Prostate gland (tissue), 2 donors: Measurements from ENCODE around the gene HLTF.

Experiments
- CTCF ChIP-seq, 4 experiments: fragments of 200-600 bp in 2 of 4; fragments of 450-650 bp in 2 of 4; sonication (generic) in 2 of 4; IDR thresholded peaks; 1 replicate in 3 of 4; 2 replicates in 1 of 4; pipeline ENCODE4 v1.5.1; 2016 to 2019; ENCODE audit warnings: antibody characterized with exemption in 4 of 4, mild to moderate bottlenecking in 2 of 4, moderate library complexity in 2 of 4
- POLR2A ChIP-seq: fragments of 450-650 bp; IDR thresholded peaks from one replicate; pipeline ENCODE4 v1.6.1; 2016; ENCODE audit warnings: antibody characterized with exemption, mild to moderate bottlenecking
- POLR2AphosphoS5 ChIP-seq: sonication (generic); formaldehyde crosslinking; IDR thresholded peaks from one replicate; pipeline ENCODE4 v1.6.1; 2017; ENCODE audit warnings: antibody characterized with exemption

GRCh38 chr3:149114458-149114857 is 28.1 kb upstream of the HLTF start:
- no peak for TF ChIP-seq CTCF (IDR thresholded peaks at IDR 0.05)
- no peak for TF ChIP-seq POLR2A
- TF ChIP-seq POLR2AphosphoS5 = no peak
